BJ (cell line): ENCODE measurements around the gene CENPP. TPM values are rescaled to one million over a fixed set of nuclear protein-coding genes. Genes with fewer than 3 reads are reported as not detected.

Experiments
- CTCF ChIA-PET: fragments of 350-600 bp; formaldehyde crosslinking; extraction: SDS; loops from one replicate; lab custom pipeline; 2021; ENCODE audit warnings: antibody characterized with exemption, inconsistent platforms; lab: Yijun Ruan, JAX
- POLR2A ChIA-PET: fragments of 300-600 bp; sonication (Branson Sonifier 250); formaldehyde crosslinking; extraction: SDS; loops from one replicate; lab custom pipeline; 2021; ENCODE audit warnings: antibody characterized with exemption; lab: Charles Lee
- DNase-seq: peaks from one replicate; pipeline ENCODE4 v3.0.0-alpha.2; 2011; ENCODE audit warnings: low read depth
- H3K27me3 ChIP-seq: 2 replicates; pipeline ENCODE4 v1.6.0; 2011; ENCODE audit warnings: low read length; ENCODE audit not compliant: control insufficient read depth, insufficient read depth
- H3K36me3 ChIP-seq: 2 replicates; pipeline ENCODE4 v1.5.1; 2011; ENCODE audit warnings: low read length; ENCODE audit not compliant: control insufficient read depth, insufficient read depth
- H3K4me3 ChIP-seq: 2 replicates; pipeline ENCODE4 v1.5.1; 2011; ENCODE audit warnings: low read depth, mild to moderate bottlenecking, control low read depth, low read length
- CTCF ChIP-seq: IDR thresholded peaks from 2 replicates; pipeline ENCODE4 v1.5.1; 2011; ENCODE audit warnings: low read depth, mild to moderate bottlenecking, control low read depth, inconsistent platforms, low read length, moderate library complexity; ENCODE audit not compliant: insufficient read depth
- polyA plus RNA-seq: library from polyadenylated mRNA; depleted of rRNA; stranded (reverse); fragments of >200 nt; gene quantifications from 2 replicates; pipeline ENCODE4 v1.2.3, GENCODE V29; 2011

The CENPP gene
- polyA plus RNA-seq, 1 experiment, result 1.3 TPM

GRCh38 chr9:92602413-92602812 lies 276.7 kb downstream of the CENPP start:
- no peak overlapping the region for H3K4me3 ChIP-seq
- POLR2A ChIA-PET, result no interaction called here
- H3K27me3 ChIP-seq, result no peaks in the 10 kb centered on the region
- DNase-seq, result no peak
- no peak for TF ChIP-seq CTCF
- CTCF ChIA-PET, result no interaction called here
- no peaks in the 10 kb centered on the region for H3K36me3 ChIP-seq

GRCh38 chr9:92603100-92603499 lies 277.3 kb downstream of the CENPP start:
- Histone ChIP-seq H3K27me3 (no peaks in the 10 kb centered on the region), H3K4me3 (no peak overlapping the region), H3K36me3 (no peaks in the 10 kb centered on the region)
- DNase-seq, result no peak
- no peak for TF ChIP-seq CTCF
- ChIA-PET POLR2A (no interaction called here), CTCF (no interaction called here)

GRCh38 chr9:92603990-92604389 lies 278.2 kb downstream of the CENPP start:
- DNase-seq, result no peak
- CTCF ChIA-PET, result interaction anchor here (1.1 kb wide), 1 partner anchor 17 kb away, joined by 3 read pairs; no protein-coding TSS in a partner anchor
- no peak for TF ChIP-seq CTCF
- Histone ChIP-seq H3K27me3 (no peaks in the 10 kb centered on the region), H3K36me3 (no peaks in the 10 kb centered on the region), H3K4me3 (no peak overlapping the region)
- POLR2A ChIA-PET, result no interaction called here

- no peak for DNase-seq
- Histone ChIP-seq H3K4me3 (no peak overlapping the region), H3K27me3 (no peaks in the 10 kb centered on the region), H3K36me3 (no peaks in the 10 kb centered on the region)
- no peak for TF ChIP-seq CTCF
- POLR2A ChIA-PET, result no interaction called here
- CTCF ChIA-PET, result no interaction called here
Measured at GRCh38 chr9:92605224-92605623, 279.5 kb downstream of the CENPP start.

- ChIA-PET CTCF (interaction anchor here (0.7 to 1.7 kb wide), 2 partner anchors 13 to 27 kb away, joined by 3 to 7 read pairs; no protein-coding TSS in a partner anchor), POLR2A (no interaction called here)
- Histone ChIP-seq H3K4me3 (no peak overlapping the region), H3K36me3 (no peaks in the 10 kb centered on the region), H3K27me3 (no peaks in the 10 kb centered on the region)
- TF ChIP-seq CTCF, result no peak
- DNase-seq, result no peak
Measured at GRCh38 chr9:92607088-92607487, 281.3 kb downstream of the CENPP start.
